HepG2 (cell line): ENCODE data around the gene MID1.

Experiments
- CHD2 ChIP-seq: IDR thresholded peaks from 2 replicates; pipeline ENCODE4 v1.6.1; 2011; ENCODE audit warnings: low read depth, low read length, improper control_type of control experiment
- SIX1 ChIP-seq: sonication (generic); formaldehyde crosslinking; IDR thresholded peaks from 2 replicates; pipeline ENCODE4 v1.4.0; 2020; ENCODE audit warnings: missing genetic modification reagents, borderline replicate concordance
- ZNF263 ChIP-seq: sonication (generic); formaldehyde crosslinking; IDR thresholded peaks from 2 replicates; pipeline ENCODE4 v1.4.0; 2020; ENCODE audit warnings: missing genetic modification reagents
- TF ChIP-seq, protein P1 (sequence below): IDR thresholded peaks from 2 replicates; pipeline ENCODE4 v1.6.1; 2016
- TF ChIP-seq, protein P2 (sequence below): sonication (generic); formaldehyde crosslinking; IDR thresholded peaks from 2 replicates; pipeline ENCODE4 v1.8.1; 2023; ENCODE audit warnings: missing genetic modification reagents, inconsistent platforms, borderline replicate concordance

- TF ChIP-seq ZNF263 (CRISPR knock-in tag): no peak
- no peak for TF ChIP-seq SIX1 (CRISPR knock-in tag)
- TF ChIP-seq CHD2: no peak
- TF ChIP-seq, protein P1, sequence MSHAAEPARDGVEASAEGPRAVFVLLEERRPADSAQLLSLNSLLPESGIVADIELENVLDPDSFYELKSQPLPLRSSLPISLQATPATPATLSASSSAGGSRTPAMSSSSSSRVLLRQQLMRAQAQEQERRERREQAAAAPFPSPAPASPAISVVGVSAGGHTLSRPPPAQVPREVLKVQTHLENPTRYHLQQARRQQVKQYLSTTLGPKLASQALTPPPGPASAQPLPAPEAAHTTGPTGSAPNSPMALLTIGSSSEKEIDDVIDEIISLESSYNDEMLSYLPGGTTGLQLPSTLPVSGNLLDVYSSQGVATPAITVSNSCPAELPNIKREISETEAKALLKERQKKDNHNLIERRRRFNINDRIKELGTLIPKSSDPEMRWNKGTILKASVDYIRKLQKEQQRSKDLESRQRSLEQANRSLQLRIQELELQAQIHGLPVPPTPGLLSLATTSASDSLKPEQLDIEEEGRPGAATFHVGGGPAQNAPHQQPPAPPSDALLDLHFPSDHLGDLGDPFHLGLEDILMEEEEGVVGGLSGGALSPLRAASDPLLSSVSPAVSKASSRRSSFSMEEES: no peak
- TF ChIP-seq, protein P2, sequence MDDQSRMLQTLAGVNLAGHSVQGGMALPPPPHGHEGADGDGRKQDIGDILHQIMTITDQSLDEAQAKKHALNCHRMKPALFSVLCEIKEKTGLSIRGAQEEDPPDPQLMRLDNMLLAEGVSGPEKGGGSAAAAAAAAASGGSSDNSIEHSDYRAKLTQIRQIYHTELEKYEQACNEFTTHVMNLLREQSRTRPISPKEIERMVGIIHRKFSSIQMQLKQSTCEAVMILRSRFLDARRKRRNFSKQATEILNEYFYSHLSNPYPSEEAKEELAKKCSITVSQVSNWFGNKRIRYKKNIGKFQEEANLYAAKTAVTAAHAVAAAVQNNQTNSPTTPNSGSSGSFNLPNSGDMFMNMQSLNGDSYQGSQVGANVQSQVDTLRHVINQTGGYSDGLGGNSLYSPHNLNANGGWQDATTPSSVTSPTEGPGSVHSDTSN (CRISPR knock-in tag): no peak
Observed at GRCh38 chrX:10617186-10617998, 3.0 kb downstream of the MID1 start.
